ENCODE measurements around the gene OXSR1. TPM values are rescaled to one million over a fixed set of nuclear protein-coding genes. Genes with fewer than 3 reads are reported as not detected.

OXSR1 gene
- total and polyA plus RNA-seq, 7 donors, result 26.4 to 60.1 (median 47.4) TPM

GRCh38 chr3:38142959-38143358 is 22.4 kb upstream of the OXSR1 start:
- peaks cover 3% of the 10 kb centered on the region for H3K9me3 ChIP-seq
- no peaks in the 10 kb centered on the region for H3K27me3 ChIP-seq (ENCODE audit: insufficient read depth in 3 of 3, low read length in 2 of 3)
- no peak for TF ChIP-seq CTCF (IDR thresholded peaks at IDR 0.05)
- H3K36me3 ChIP-seq (ENCODE audit: insufficient read depth in 1 of 2, low read depth in 1 of 2), result peaks cover 0 to 13% of the 10 kb centered on the region in 2 donors
- ATAC-seq (no peak), DNase-seq (no peak)
- intact Hi-C loops (cut with DNase I), result no loop called here
- WGBS, 3 donors, result 75 to 81% (median 80%) methylated on average over 1 of the region's 1 CpG
- H3K4me1 ChIP-seq, result peaks cover 3% of the 10 kb centered on the region
- H3K27ac ChIP-seq, result no peak overlapping the region
- no peak overlapping the region for H3K4me3 ChIP-seq

- ATAC-seq, result no peak
- H3K36me3 ChIP-seq (ENCODE audit: insufficient read depth in 1 of 2, low read depth in 1 of 2), result peaks cover 0 to 13% of the 10 kb centered on the region in 2 donors
- no peak overlapping the region for H3K4me3 ChIP-seq
- peaks cover 3% of the 10 kb centered on the region for H3K4me1 ChIP-seq
- DNase-seq, result no peak
- no peak for TF ChIP-seq CTCF (IDR thresholded peaks at IDR 0.05)
- peaks cover 3% of the 10 kb centered on the region for H3K9me3 ChIP-seq
- 59 to 73% (median 65%) methylated on average over 3 of the region's 3 CpGs for WGBS, 3 donors
- H3K27me3 ChIP-seq (ENCODE audit: insufficient read depth in 3 of 3, low read length in 2 of 3), result no peaks in the 10 kb centered on the region
- intact Hi-C loops (cut with DNase I), result no loop called here
- no peak overlapping the region for H3K27ac ChIP-seq
Measured at GRCh38 chr3:38143511-38143910, 21.8 kb upstream of the OXSR1 start.

- ATAC-seq (no peak), DNase-seq (no peak)
- TF ChIP-seq CTCF (IDR thresholded peaks at IDR 0.05), result no peak
- peaks cover 3% of the 10 kb centered on the region for H3K9me3 ChIP-seq
- H3K27me3 ChIP-seq (ENCODE audit: insufficient read depth in 3 of 3, low read length in 2 of 3), result no peaks in the 10 kb centered on the region
- H3K4me1 ChIP-seq, result no peaks in the 10 kb centered on the region
- H3K36me3 ChIP-seq (ENCODE audit: insufficient read depth in 1 of 2, low read depth in 1 of 2), result peaks cover 0 to 9% of the 10 kb centered on the region in 2 donors
- intact Hi-C loops (cut with DNase I), result no loop called here
- WGBS, 3 donors, result 82 to 91% (median 87%) methylated on average over 2 of the region's 2 CpGs
- H3K27ac ChIP-seq, result no peak overlapping the region
- no peak overlapping the region for H3K4me3 ChIP-seq
Measured at GRCh38 chr3:38146504-38146903, 18.8 kb upstream of the OXSR1 start.

GRCh38 chr3:38147421-38147820 is 17.9 kb upstream of the OXSR1 start:
- ATAC-seq (no peak), DNase-seq (no peak)
- TF ChIP-seq CTCF (IDR thresholded peaks at IDR 0.05), result no peak
- H3K4me3 ChIP-seq, result no peak overlapping the region
- no peaks in the 10 kb centered on the region for H3K4me1 ChIP-seq
- H3K27me3 ChIP-seq (ENCODE audit: insufficient read depth in 3 of 3, low read length in 2 of 3), result no peaks in the 10 kb centered on the region
- 94 to 96% (median 94%) methylated on average over 3 of the region's 3 CpGs for WGBS, 3 donors
- peaks cover 0 to under 1% of the 10 kb centered on the region in 2 donors for H3K36me3 ChIP-seq (ENCODE audit: insufficient read depth in 1 of 2, low read depth in 1 of 2)
- peaks cover 3% of the 10 kb centered on the region for H3K9me3 ChIP-seq
- intact Hi-C loops (cut with DNase I), result no loop called here
- no peak overlapping the region for H3K27ac ChIP-seq

GRCh38 chr3:38148311-38148882 is 16.9 kb upstream of the OXSR1 start:
- Histone ChIP-seq H3K36me3 (ENCODE audit: insufficient read depth in 1 of 2, low read depth in 1 of 2) (no peaks in the 10 kb centered on the region), H3K9me3 (peaks cover 3% of the 10 kb centered on the region), H3K27ac (no peak overlapping the region), H3K4me1 (no peaks in the 10 kb centered on the region), H3K4me3 (no peak overlapping the region), H3K27me3 (ENCODE audit: insufficient read depth in 3 of 3, low read length in 2 of 3) (no peaks in the 10 kb centered on the region)
- intact Hi-C loops (cut with DNase I), result no loop called here
- TF ChIP-seq CTCF (IDR thresholded peaks at IDR 0.05), result no peak
- no peak for ATAC-seq
- 75 to 84% (median 80%) methylated on average over 5 of the region's 5 CpGs for WGBS, 3 donors
- no peak for DNase-seq

All from psoas muscle (tissue), 8 donors.